ENCODE measurements around the gene CCDC85C.

Gene CCDC85C

GRCh38 chr14:99611646-99612045 lies 7.6 kb upstream of the CCDC85C start:
- no peak overlapping the region for H3K27ac ChIP-seq
- TF ChIP-seq CTCF (conservative IDR thresholded peaks at IDR 0.05) = no peak

- H3K27ac ChIP-seq = no peak overlapping the region
- no peak for TF ChIP-seq CTCF (conservative IDR thresholded peaks at IDR 0.05)
Observed at GRCh38 chr14:99609245-99610170, 5.5 kb upstream of the CCDC85C start.

GRCh38 chr14:99608591-99608990 lies 4.6 kb upstream of the CCDC85C start:
- H3K27ac ChIP-seq = no peak overlapping the region
- TF ChIP-seq CTCF (conservative IDR thresholded peaks at IDR 0.05) = no peak

- peak overlapping the region; percentile 94 for H3K27ac ChIP-seq
- no peak for TF ChIP-seq CTCF (conservative IDR thresholded peaks at IDR 0.05)
Observed at GRCh38 chr14:99606359-99606758, 2.4 kb upstream of the CCDC85C start.

GRCh38 chr14:99605299-99605961 lies 1.4 kb upstream of the CCDC85C start:
- TF ChIP-seq CTCF (conservative IDR thresholded peaks at IDR 0.05) = no peak
- H3K27ac ChIP-seq = peak overlapping the region; percentile 94

GRCh38 chr14:99604766-99605298 lies 825 bp upstream of the CCDC85C start:
- peak overlapping the region; percentile 94 for H3K27ac ChIP-seq
- no peak for TF ChIP-seq CTCF (conservative IDR thresholded peaks at IDR 0.05)

GRCh38 chr14:99604278-99604765 lies 315 bp upstream of the CCDC85C start:
- H3K27ac ChIP-seq = peak overlapping the region; percentile 94

More at GRCh38 chr14:99604278-99604765, 315 bp upstream of the CCDC85C start:
- no peak for TF ChIP-seq CTCF (conservative IDR thresholded peaks at IDR 0.05)
